A549 (cell line): ENCODE measurements around the gene DAD1. TPM values are rescaled to one million over a fixed set of nuclear protein-coding genes. Genes with fewer than 3 reads are reported as not detected.

Experiments used
- ATAC-seq, 2 experiments: fragments of 200-7000 bp in 1 of 2; fragments of >200 bp in 1 of 2; cut with Nextera tagmentation in 1 of 2; cut with Tn5 transposase in 1 of 2; 3 replicates each; pipeline versions ENCODE4 v1.8.0 to v1.9.1; 2018 to 2020; ENCODE audit warnings: mild to moderate bottlenecking in 1 of 2, moderate library complexity in 1 of 2
- CTCF ChIA-PET: fragments of 300-600 bp; sonication (Branson Sonifier 250); formaldehyde crosslinking; extraction: SDS; loops from one replicate; lab custom pipeline; 2021; ENCODE audit warnings: antibody characterized with exemption, inconsistent platforms; lab: Yijun Ruan, JAX
- POLR2A ChIA-PET: fragments of 350-600 bp; formaldehyde crosslinking; extraction: SDS; loops from one replicate; lab custom pipeline; 2021; ENCODE audit warnings: antibody characterized with exemption, inconsistent platforms; lab: Yijun Ruan, JAX
- DNase-seq, 2 experiments: peaks; one replicate each; pipeline versions ENCODE4 v3.0.0 to v3.0.0-alpha.2; 2011 to 2016; ENCODE audit warnings: low read depth in 1 of 2, low spot score in 1 of 2
- FAIRE-seq: peaks from 2 replicates; lab custom pipeline; 2011; peaks lifted over from hg19 to GRCh38; lab: Jason Lieb, UNC
- H3K27ac ChIP-seq, 2 experiments: fragments of >200 bp; sonication (Bioruptor Twin); formaldehyde crosslinking; 3 replicates each; pipeline ENCODE4 v1.5.1; 2016 to 2017
- H3K4me1 ChIP-seq: fragments of >200 bp; sonication (Bioruptor Twin); formaldehyde crosslinking; 3 replicates; pipeline ENCODE4 v1.6.1; 2016
- H3K4me2 ChIP-seq: fragments of >200 bp; sonication (Bioruptor Twin); formaldehyde crosslinking; 3 replicates; pipeline ENCODE4 v1.6.1; 2016
- H3K4me3 ChIP-seq: fragments of >200 bp; sonication (Bioruptor Twin); formaldehyde crosslinking; 3 replicates; pipeline ENCODE4 v1.5.1; 2016
- H3K9me3 ChIP-seq: fragments of >200 bp; sonication (Bioruptor Twin); formaldehyde crosslinking; 3 replicates; pipeline ENCODE4 v1.6.1; 2016
- ATOH8 ChIP-seq: fragments of 250-450 bp; sonication (Bioruptor Pico); IDR thresholded peaks from 2 replicates; pipeline ENCODE4 v1.5.0; 2020; ENCODE audit warnings: low read depth, mild to moderate bottlenecking, moderate library complexity
- CHD2 ChIP-seq: fragments of 150-350 bp; IDR thresholded peaks from 2 replicates; pipeline ENCODE4 v1.6.1; 2014; ENCODE audit warnings: low read length; ENCODE audit not compliant: partially characterized antibody
- ELK1 ChIP-seq: fragments of 150-350 bp; IDR thresholded peaks from 2 replicates; pipeline ENCODE4 v1.6.1; 2014; ENCODE audit warnings: low read depth, mild to moderate bottlenecking, low read length
- EP300 ChIP-seq, 2 experiments: fragments of >200 bp; sonication (Bioruptor Twin); formaldehyde crosslinking; IDR thresholded peaks; 2 replicates in 1 of 2; 3 replicates in 1 of 2; pipeline ENCODE4 v1.6.1; 2016 to 2017
- ESRRA ChIP-seq: fragments of 150-350 bp; IDR thresholded peaks from 2 replicates; pipeline ENCODE4 v1.6.1; 2014; ENCODE audit warnings: mild to moderate bottlenecking, low read length, borderline replicate concordance
- FOXS1 ChIP-seq: fragments of 250-450 bp; sonication (Bioruptor Pico); IDR thresholded peaks from 2 replicates; pipeline ENCODE4 v1.5.0; 2020; ENCODE audit warnings: mild to moderate bottlenecking, moderate library complexity
- GATA3 ChIP-seq: IDR thresholded peaks from 2 replicates; pipeline ENCODE4 v1.6.1; 2012; ENCODE audit warnings: borderline replicate concordance
- HDAC2 ChIP-seq: fragments of 200-600 bp; sonication (generic); IDR thresholded peaks from 2 replicates; pipeline ENCODE4 v1.6.1; 2016
- HES2 ChIP-seq: fragments of >200 bp; sonication (Bioruptor Twin); formaldehyde crosslinking; IDR thresholded peaks from 2 replicates; pipeline ENCODE4 v1.6.1; 2016
- HOXA7 ChIP-seq: fragments of 250-450 bp; sonication (Bioruptor Pico); IDR thresholded peaks from 2 replicates; pipeline ENCODE4 v1.5.0; 2020; ENCODE audit warnings: mild to moderate bottlenecking, moderate library complexity
- HOXB13 ChIP-seq: fragments of 250-450 bp; sonication (Bioruptor Pico); IDR thresholded peaks from 2 replicates; pipeline ENCODE4 v1.5.0; 2020; ENCODE audit warnings: low read depth, mild to moderate bottlenecking, moderate library complexity
- HOXB5 ChIP-seq: fragments of 250-450 bp; sonication (Bioruptor Pico); IDR thresholded peaks from 2 replicates; pipeline ENCODE4 v1.5.0; 2020; ENCODE audit warnings: mild to moderate bottlenecking, moderate library complexity
- JUNB ChIP-seq: fragments of >200 bp; sonication (Bioruptor Twin); formaldehyde crosslinking; IDR thresholded peaks from 2 replicates; pipeline ENCODE4 v1.6.1; 2016
- KDM5A ChIP-seq: fragments of 200-600 bp; sonication (generic); IDR thresholded peaks from 2 replicates; pipeline ENCODE4 v1.6.1; 2016; ENCODE audit warnings: antibody characterized with exemption, mild to moderate bottlenecking
- MAFK ChIP-seq: fragments of 450-650 bp; IDR thresholded peaks from 2 replicates; pipeline ENCODE4 v1.6.1; 2014; ENCODE audit not compliant: partially characterized antibody
- MYC ChIP-seq: IDR thresholded peaks from 2 replicates; pipeline ENCODE4 v1.6.1; 2012; ENCODE audit warnings: mild to moderate bottlenecking, inconsistent platforms, low read length, improper control_type of control experiment, borderline replicate concordance
- PBX3 ChIP-seq: IDR thresholded peaks from 2 replicates; pipeline ENCODE4 v1.6.1; 2012
- PHF8 ChIP-seq: fragments of 200-600 bp; sonication (generic); IDR thresholded peaks from 2 replicates; pipeline ENCODE4 v1.6.1; 2016; ENCODE audit warnings: low read depth, mild to moderate bottlenecking, antibody characterized with exemption, moderate library complexity, borderline replicate concordance
- RAD21 ChIP-seq, 2 experiments: fragments of >200 bp in 1 of 2; sonication (Bioruptor Twin) in 1 of 2; formaldehyde crosslinking in 1 of 2; IDR thresholded peaks in 1 of 2; conservative IDR thresholded peaks in 1 of 2; 2 replicates in 1 of 2; 3 replicates in 1 of 2; pipeline ENCODE4 v1.6.1; 2012 to 2018; ENCODE audit warnings: inconsistent platforms in 1 of 2
- RARB ChIP-seq: fragments of 250-450 bp; sonication (Bioruptor Pico); IDR thresholded peaks from 2 replicates; pipeline ENCODE4 v1.8.0; 2021; ENCODE audit warnings: mild to moderate bottlenecking, moderate library complexity
- RCOR1 ChIP-seq: fragments of 150-350 bp; IDR thresholded peaks from 2 replicates; pipeline ENCODE4 v1.6.1; 2014; ENCODE audit warnings: antibody characterized with exemption, low read length, low read depth
- RNF2 ChIP-seq: fragments of 200-600 bp; sonication (generic); IDR thresholded peaks from 2 replicates; pipeline ENCODE4 v1.6.1; 2016; ENCODE audit warnings: low read depth, mild to moderate bottlenecking, antibody characterized with exemption, moderate library complexity, borderline replicate concordance
- USF2 ChIP-seq: fragments of 450-650 bp; IDR thresholded peaks from 2 replicates; pipeline ENCODE4 v1.6.1; 2014; ENCODE audit warnings: antibody characterized with exemption
- ZC3H11A ChIP-seq: fragments of 450-650 bp; IDR thresholded peaks from 2 replicates; pipeline ENCODE4 v1.6.1; 2014; ENCODE audit warnings: antibody characterized with exemption, mild to moderate bottlenecking
- WGBS: methylation state at CpG from one replicate; pipeline ENCODE4 v1.1.6; 2017; ENCODE audit errors: missing lambda C conversion rate; 5-methylcytosine and 5-hydroxymethylcytosine counted together
- polyA plus RNA-seq, 4 experiments: library from polyadenylated mRNA; depleted of rRNA in 3 of 4; stranded (reverse); fragments of >200 nt; fragmentation: RNase III in 1 of 4; extraction: RNeasy Plus Mini Kit Qiagen cat#74134 plus additional on column Dnase treatment in 1 of 4; gene quantifications; 2 replicates in 3 of 4; 3 replicates in 1 of 4; pipeline ENCODE4 v1.2.3, GENCODE V29; 2011 to 2017
- TF ChIP-seq, protein P1 (sequence below): IDR thresholded peaks from 2 replicates; pipeline ENCODE4 v1.6.1; 2012
- TF ChIP-seq, protein P2 (sequence below): fragments of >200 bp; sonication (Bioruptor Twin); formaldehyde crosslinking; IDR thresholded peaks from 3 replicates; pipeline ENCODE4 v1.5.1; 2016
- TF ChIP-seq, protein P3 (sequence below): fragments of >200 bp; sonication (Bioruptor Twin); formaldehyde crosslinking; IDR thresholded peaks from 3 replicates; pipeline ENCODE4 v1.6.1; 2016

DAD1 gene
- polyA plus RNA-seq, 2 of the 4 experiments (the other 2 are of a cell fraction): 317 to 474 TPM

DNA sequence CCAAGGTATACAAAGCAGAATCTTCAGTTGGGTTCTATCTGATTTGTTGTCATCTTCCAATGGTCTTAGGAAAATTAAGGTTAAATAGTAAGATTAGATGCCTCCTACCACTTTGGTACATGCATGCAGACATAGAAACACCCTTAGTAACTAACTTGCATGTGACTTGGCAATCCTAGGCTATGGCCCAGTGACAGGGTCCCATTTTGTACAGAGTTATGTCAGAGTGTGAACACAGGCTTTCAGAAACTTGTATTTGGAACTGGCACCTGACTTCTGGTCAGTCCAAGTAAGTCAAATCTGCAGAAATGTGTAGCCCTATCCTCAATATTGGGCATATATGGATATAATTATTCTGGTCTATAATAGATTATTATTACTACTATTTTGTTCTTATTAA lies 53.1 kb downstream of the DAD1 start:
- ChIA-PET POLR2A (no interaction called here), CTCF (no interaction called here)
- peaks cover 20% of the 10 kb centered on the region for H3K4me1 ChIP-seq
- ATAC-seq (no peak), FAIRE-seq (no peak), DNase-seq (no peak)
- H3K27ac ChIP-seq: no peak overlapping the region; a peak in 1 of 6 replicates
- H3K4me3 ChIP-seq: no peak overlapping the region
- TF ChIP-seq HOXB13 (CRISPR knock-in tag): no peak
- TF ChIP-seq, protein P1, sequence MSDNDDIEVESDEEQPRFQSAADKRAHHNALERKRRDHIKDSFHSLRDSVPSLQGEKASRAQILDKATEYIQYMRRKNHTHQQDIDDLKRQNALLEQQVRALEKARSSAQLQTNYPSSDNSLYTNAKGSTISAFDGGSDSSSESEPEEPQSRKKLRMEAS: no peak
- no peak for TF ChIP-seq RCOR1
- no peak for TF ChIP-seq HES2
- TF ChIP-seq RAD21 (conservative IDR thresholded peaks at IDR 0.05 in 1 of 2, IDR thresholded peaks at IDR 0.05 in 1 of 2): no peak
- no peak for TF ChIP-seq MYC
- TF ChIP-seq, protein P2, sequence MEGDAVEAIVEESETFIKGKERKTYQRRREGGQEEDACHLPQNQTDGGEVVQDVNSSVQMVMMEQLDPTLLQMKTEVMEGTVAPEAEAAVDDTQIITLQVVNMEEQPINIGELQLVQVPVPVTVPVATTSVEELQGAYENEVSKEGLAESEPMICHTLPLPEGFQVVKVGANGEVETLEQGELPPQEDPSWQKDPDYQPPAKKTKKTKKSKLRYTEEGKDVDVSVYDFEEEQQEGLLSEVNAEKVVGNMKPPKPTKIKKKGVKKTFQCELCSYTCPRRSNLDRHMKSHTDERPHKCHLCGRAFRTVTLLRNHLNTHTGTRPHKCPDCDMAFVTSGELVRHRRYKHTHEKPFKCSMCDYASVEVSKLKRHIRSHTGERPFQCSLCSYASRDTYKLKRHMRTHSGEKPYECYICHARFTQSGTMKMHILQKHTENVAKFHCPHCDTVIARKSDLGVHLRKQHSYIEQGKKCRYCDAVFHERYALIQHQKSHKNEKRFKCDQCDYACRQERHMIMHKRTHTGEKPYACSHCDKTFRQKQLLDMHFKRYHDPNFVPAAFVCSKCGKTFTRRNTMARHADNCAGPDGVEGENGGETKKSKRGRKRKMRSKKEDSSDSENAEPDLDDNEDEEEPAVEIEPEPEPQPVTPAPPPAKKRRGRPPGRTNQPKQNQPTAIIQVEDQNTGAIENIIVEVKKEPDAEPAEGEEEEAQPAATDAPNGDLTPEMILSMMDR: no peak
- TF ChIP-seq, protein P3, sequence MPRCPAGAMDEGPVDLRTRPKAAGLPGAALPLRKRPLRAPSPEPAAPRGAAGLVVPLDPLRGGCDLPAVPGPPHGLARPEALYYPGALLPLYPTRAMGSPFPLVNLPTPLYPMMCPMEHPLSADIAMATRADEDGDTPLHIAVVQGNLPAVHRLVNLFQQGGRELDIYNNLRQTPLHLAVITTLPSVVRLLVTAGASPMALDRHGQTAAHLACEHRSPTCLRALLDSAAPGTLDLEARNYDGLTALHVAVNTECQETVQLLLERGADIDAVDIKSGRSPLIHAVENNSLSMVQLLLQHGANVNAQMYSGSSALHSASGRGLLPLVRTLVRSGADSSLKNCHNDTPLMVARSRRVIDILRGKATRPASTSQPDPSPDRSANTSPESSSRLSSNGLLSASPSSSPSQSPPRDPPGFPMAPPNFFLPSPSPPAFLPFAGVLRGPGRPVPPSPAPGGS: no peak
- TF ChIP-seq ATOH8 (CRISPR knock-in tag): no peak
- no peak for TF ChIP-seq JUNB
- no peak for TF ChIP-seq PHF8
- no peak for TF ChIP-seq RARB (CRISPR knock-in tag)
- TF ChIP-seq HOXB5 (CRISPR knock-in tag): no peak
- no peak for TF ChIP-seq MAFK
- TF ChIP-seq HDAC2: no peak
- TF ChIP-seq EP300 (IDR thresholded peaks at IDR 0.05): no peak
- no peak for TF ChIP-seq KDM5A
- TF ChIP-seq ELK1: no peak
- no peak for TF ChIP-seq PBX3
- no peak for TF ChIP-seq GATA3
- H3K9me3 ChIP-seq: no peaks in the 10 kb centered on the region
- H3K4me2 ChIP-seq: no peak overlapping the region

- ATAC-seq (no peak), FAIRE-seq (no peak), DNase-seq (no peak)
- WGBS: 93% methylated on average over 1 of the region's 1 CpG
- H3K4me2 ChIP-seq: no peak overlapping the region
- CTCF ChIA-PET: interaction anchor here (1.3 kb wide), 1 partner anchor 22 kb away, joined by 4 read pairs; no protein-coding TSS in a partner anchor
- no peak overlapping the region for H3K4me3 ChIP-seq
- H3K9me3 ChIP-seq: no peaks in the 10 kb centered on the region
- TF ChIP-seq ESRRA (no peak), FOXS1 (CRISPR knock-in tag) (no peak), USF2 (no peak), ZC3H11A (no peak), HES2 (no peak), HOXA7 (CRISPR knock-in tag) (no peak), CHD2 (no peak), RNF2 (no peak)
- TF ChIP-seq, all 56 proteins: peak for 0
- peaks cover 20% of the 10 kb centered on the region for H3K4me1 ChIP-seq
- POLR2A ChIA-PET: no interaction called here
- no peak overlapping the region for H3K27ac ChIP-seq
Measured at GRCh38 chr14:22535126-22535525, 53.9 kb downstream of the DAD1 start.
